A549 (cell line): ENCODE results near the gene OR1S1. TPM values are rescaled to one million over a fixed set of nuclear protein-coding genes. Genes with fewer than 3 reads are reported as not detected.
"Not testable (repeated sequence)": the region's sequence is repeated elsewhere in the genome, so short reads cannot be mapped to it uniquely, and the experiment has no call there.

Source experiments
- ATAC-seq, 2 experiments: fragments of 200-7000 bp in 1 of 2; fragments of >200 bp in 1 of 2; cut with Nextera tagmentation in 1 of 2; cut with Tn5 transposase in 1 of 2; 3 replicates each; pipeline versions ENCODE4 v1.8.0 to v1.9.1; 2018 to 2020; ENCODE audit warnings: mild to moderate bottlenecking in 1 of 2, moderate library complexity in 1 of 2
- CTCF ChIA-PET: fragments of 300-600 bp; sonication (Branson Sonifier 250); formaldehyde crosslinking; extraction: SDS; loops from one replicate; lab custom pipeline; 2021; ENCODE audit warnings: antibody characterized with exemption, inconsistent platforms; lab: Yijun Ruan, JAX
- POLR2A ChIA-PET: fragments of 350-600 bp; formaldehyde crosslinking; extraction: SDS; loops from one replicate; lab custom pipeline; 2021; ENCODE audit warnings: antibody characterized with exemption, inconsistent platforms; lab: Yijun Ruan, JAX
- DNase-seq, 2 experiments: peaks; one replicate each; pipeline versions ENCODE4 v3.0.0 to v3.0.0-alpha.2; 2011 to 2016; ENCODE audit warnings: low read depth in 1 of 2, low spot score in 1 of 2
- FAIRE-seq: peaks from 2 replicates; lab custom pipeline; 2011; peaks lifted over from hg19 to GRCh38; lab: Jason Lieb, UNC
- H3K27ac ChIP-seq, 2 experiments: fragments of >200 bp; sonication (Bioruptor Twin); formaldehyde crosslinking; 3 replicates each; pipeline ENCODE4 v1.5.1; 2016 to 2017
- H3K4me1 ChIP-seq: fragments of >200 bp; sonication (Bioruptor Twin); formaldehyde crosslinking; 3 replicates; pipeline ENCODE4 v1.6.1; 2016
- H3K4me2 ChIP-seq: fragments of >200 bp; sonication (Bioruptor Twin); formaldehyde crosslinking; 3 replicates; pipeline ENCODE4 v1.6.1; 2016
- H3K4me3 ChIP-seq: fragments of >200 bp; sonication (Bioruptor Twin); formaldehyde crosslinking; 3 replicates; pipeline ENCODE4 v1.5.1; 2016
- H3K9me3 ChIP-seq: fragments of >200 bp; sonication (Bioruptor Twin); formaldehyde crosslinking; 3 replicates; pipeline ENCODE4 v1.6.1; 2016
- CBX2 ChIP-seq: fragments of 200-600 bp; sonication (generic); IDR thresholded peaks from 2 replicates; pipeline ENCODE4 v1.6.1; 2016; ENCODE audit warnings: low read depth, mild to moderate bottlenecking, borderline replicate concordance
- CBX8 ChIP-seq: fragments of 200-600 bp; sonication (generic); IDR thresholded peaks from 2 replicates; pipeline ENCODE4 v1.6.1; 2016
- EHMT2 ChIP-seq: fragments of 200-600 bp; sonication (generic); IDR thresholded peaks from 2 replicates; pipeline ENCODE4 v1.6.1; 2016; ENCODE audit warnings: antibody characterized with exemption, low read depth, mild to moderate bottlenecking, moderate library complexity
- FOSL2 ChIP-seq, 2 experiments: fragments of 450-650 bp in 1 of 2; fragments of >200 bp in 1 of 2; sonication (Bioruptor Twin) in 1 of 2; formaldehyde crosslinking; IDR thresholded peaks; 2 replicates each; pipeline versions ENCODE4 v1.5.0 to v1.6.1; 2016 to 2020; ENCODE audit warnings: mild to moderate bottlenecking in 1 of 2, moderate library complexity in 1 of 2
- HDAC2 ChIP-seq: fragments of 200-600 bp; sonication (generic); IDR thresholded peaks from 2 replicates; pipeline ENCODE4 v1.6.1; 2016
- JUN ChIP-seq, 2 experiments: fragments of >200 bp; sonication (Bioruptor Twin); formaldehyde crosslinking; IDR thresholded peaks; 2 replicates in 1 of 2; 3 replicates in 1 of 2; pipeline ENCODE4 v1.6.1; 2016 to 2017
- JUNB ChIP-seq: fragments of >200 bp; sonication (Bioruptor Twin); formaldehyde crosslinking; IDR thresholded peaks from 2 replicates; pipeline ENCODE4 v1.6.1; 2016
- MAFK ChIP-seq: fragments of 450-650 bp; IDR thresholded peaks from 2 replicates; pipeline ENCODE4 v1.6.1; 2014; ENCODE audit not compliant: partially characterized antibody
- MAZ ChIP-seq: fragments of 150-350 bp; IDR thresholded peaks from 2 replicates; pipeline ENCODE4 v1.6.1; 2014; ENCODE audit warnings: antibody characterized with exemption, low read depth, low read length, borderline replicate concordance
- MYC ChIP-seq: IDR thresholded peaks from 2 replicates; pipeline ENCODE4 v1.6.1; 2012; ENCODE audit warnings: mild to moderate bottlenecking, inconsistent platforms, low read length, improper control_type of control experiment, borderline replicate concordance
- NFE2L2 ChIP-seq: fragments of 150-350 bp; conservative IDR thresholded peaks from 2 replicates; pipeline ENCODE4 v1.6.1; 2014; ENCODE audit warnings: low read length
- NPAS2 ChIP-seq: fragments of 250-450 bp; sonication (Bioruptor Pico); IDR thresholded peaks from 2 replicates; pipeline ENCODE4 v1.8.0; 2022; ENCODE audit warnings: mild to moderate bottlenecking, moderate library complexity, borderline replicate concordance
- NR3C1 ChIP-seq: fragments of >200 bp; sonication (Bioruptor Twin); formaldehyde crosslinking; IDR thresholded peaks from 3 replicates; pipeline ENCODE4 v1.6.1; 2017
- POLR2A ChIP-seq: IDR thresholded peaks from 2 replicates; pipeline ENCODE4 v1.6.1; 2012; ENCODE audit warnings: mild to moderate bottlenecking, low read length
- POLR2AphosphoS2 ChIP-seq: conservative IDR thresholded peaks from 2 replicates; pipeline ENCODE4 v1.6.1; 2012; ENCODE audit warnings: low read length, improper control_type of control experiment, inconsistent platforms
- RARB ChIP-seq: fragments of 250-450 bp; sonication (Bioruptor Pico); IDR thresholded peaks from 2 replicates; pipeline ENCODE4 v1.8.0; 2021; ENCODE audit warnings: mild to moderate bottlenecking, moderate library complexity
- RCOR1 ChIP-seq: fragments of 150-350 bp; IDR thresholded peaks from 2 replicates; pipeline ENCODE4 v1.6.1; 2014; ENCODE audit warnings: antibody characterized with exemption, low read length, low read depth
- RFX5 ChIP-seq: fragments of 450-650 bp; IDR thresholded peaks from 2 replicates; pipeline ENCODE4 v1.7.1; 2014; ENCODE audit warnings: antibody characterized with exemption, mild to moderate bottlenecking, moderate library complexity
- SMC3 ChIP-seq: fragments of >200 bp; sonication (Bioruptor Twin); formaldehyde crosslinking; IDR thresholded peaks from 3 replicates; pipeline ENCODE4 v1.6.1; 2018; ENCODE audit warnings: inconsistent platforms
- SREBF2 ChIP-seq: fragments of 450-650 bp; IDR thresholded peaks from 2 replicates; pipeline ENCODE4 v1.6.1; 2014; ENCODE audit warnings: mild to moderate bottlenecking, moderate library complexity
- TFCP2L1 ChIP-seq: fragments of 250-450 bp; sonication (Bioruptor Pico); IDR thresholded peaks from 2 replicates; pipeline ENCODE4 v1.5.0; 2021; ENCODE audit warnings: mild to moderate bottlenecking
- WGBS: methylation state at CpG from one replicate; pipeline ENCODE4 v1.1.6; 2017; ENCODE audit errors: missing lambda C conversion rate; 5-methylcytosine and 5-hydroxymethylcytosine counted together
- polyA minus RNA-seq: library from RNA; depleted of rRNA, polyadenylated mRNA; stranded (reverse); fragments of >200 nt; gene quantifications from 2 replicates; pipeline ENCODE4 v1.2.3, GENCODE V29; 2011; rRNA and poly(A)+ RNA removed
- polyA plus RNA-seq, 4 experiments: library from polyadenylated mRNA; depleted of rRNA in 3 of 4; stranded (reverse); fragments of >200 nt; fragmentation: RNase III in 1 of 4; extraction: RNeasy Plus Mini Kit Qiagen cat#74134 plus additional on column Dnase treatment in 1 of 4; gene quantifications; 2 replicates in 3 of 4; 3 replicates in 1 of 4; pipeline ENCODE4 v1.2.3, GENCODE V29; 2011 to 2017
- TF ChIP-seq, protein P1 (sequence below): IDR thresholded peaks from 2 replicates; pipeline ENCODE4 v1.6.1; 2012
- TF ChIP-seq, protein P2 (sequence below): fragments of >200 bp; sonication (Bioruptor Twin); formaldehyde crosslinking; IDR thresholded peaks from 2 replicates; pipeline ENCODE4 v1.6.1; 2016
- TF ChIP-seq, protein P3 (sequence below): fragments of 200-600 bp; sonication (generic); IDR thresholded peaks from 2 replicates; pipeline ENCODE4 v1.6.1; 2016; ENCODE audit warnings: antibody characterized with exemption, mild to moderate bottlenecking, moderate library complexity
- TF ChIP-seq, protein P4 (sequence below): fragments of 150-350 bp; IDR thresholded peaks from 2 replicates; pipeline ENCODE4 v1.6.1; 2014; ENCODE audit warnings: low read depth, mild to moderate bottlenecking, low read length
- TF ChIP-seq, protein P5 (sequence below): fragments of 450-650 bp; IDR thresholded peaks from 2 replicates; pipeline ENCODE4 v1.6.1; 2014; ENCODE audit warnings: antibody characterized with exemption

Gene OR1S1
- not detected in 2 replicates for polyA plus RNA-seq (2011; rRNA removed)
- not detected in 2 replicates for polyA plus RNA-seq (2012; cell fraction: cytosol; rRNA removed)
- polyA plus RNA-seq (2012; cell fraction: nucleus; rRNA removed) = not detected in 2 replicates
- not detected in 3 replicates for polyA plus RNA-seq (2017; fragmentation: RNase III; extraction: RNeasy Plus Mini Kit Qiagen cat#74134 plus additional on column Dnase treatment)
- not detected in 2 replicates for polyA minus RNA-seq

DNA sequence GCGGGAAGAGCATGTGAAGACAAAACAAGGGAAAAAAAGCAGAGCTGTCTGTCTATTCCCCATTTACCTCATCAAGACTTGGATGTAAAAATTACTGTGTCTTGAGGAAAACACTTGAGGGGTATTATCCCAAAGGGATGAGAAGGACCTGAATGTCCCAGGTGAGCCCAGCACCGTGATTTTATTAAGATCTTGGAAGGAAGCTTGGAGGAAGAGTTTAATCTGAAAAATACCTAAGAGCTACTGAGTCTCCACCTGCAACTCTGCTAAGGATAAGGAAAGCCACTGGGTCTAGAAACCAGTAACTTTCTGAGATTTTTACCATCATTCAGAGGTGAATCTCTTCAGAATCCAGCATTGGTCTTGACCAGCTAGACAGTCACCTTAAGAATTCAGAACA lies at the start of gene OR1S1:
Gene OR1S1 (plus strand): TSS at position 301 of the 400 bp plus-strand sequence.
- CTCF ChIA-PET, FAIRE-seq: not testable (repeated sequence)
- WGBS = 4% methylated on average over 2 of the region's 2 CpGs

DNA sequence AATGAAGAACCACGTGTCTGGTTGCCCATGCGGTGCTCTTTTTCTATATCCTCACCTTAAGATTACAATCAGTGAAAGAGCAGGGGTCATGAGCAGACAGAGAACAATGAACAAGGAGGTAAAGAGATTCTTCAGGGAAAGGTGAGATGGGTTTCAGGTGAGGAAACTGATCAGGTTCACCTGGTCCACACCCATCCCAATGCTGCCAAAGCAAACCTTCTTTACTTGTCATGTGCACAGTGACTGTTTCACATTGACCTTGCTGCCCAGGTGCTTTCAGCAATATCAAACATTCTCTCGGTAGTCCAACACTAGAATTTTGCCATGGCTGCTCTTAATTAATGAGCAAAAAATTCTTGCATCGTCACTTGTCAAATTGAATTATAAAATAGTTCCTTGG lies 48.1 kb upstream of the OR1S1 start:
- TF ChIP-seq CBX8 = no peak
- TF ChIP-seq RFX5 = no peak
- no peak for TF ChIP-seq POLR2AphosphoS2
- TF ChIP-seq, protein P1, sequence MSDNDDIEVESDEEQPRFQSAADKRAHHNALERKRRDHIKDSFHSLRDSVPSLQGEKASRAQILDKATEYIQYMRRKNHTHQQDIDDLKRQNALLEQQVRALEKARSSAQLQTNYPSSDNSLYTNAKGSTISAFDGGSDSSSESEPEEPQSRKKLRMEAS = no peak
- TF ChIP-seq MYC = no peak
- no peak for TF ChIP-seq POLR2A
- no peak for TF ChIP-seq NPAS2 (CRISPR knock-in tag)
- no peak for TF ChIP-seq JUNB
- TF ChIP-seq RARB (CRISPR knock-in tag) = no peak
- no peak for TF ChIP-seq NFE2L2
- TF ChIP-seq MAFK = no peak
- no peak for TF ChIP-seq TFCP2L1 (CRISPR knock-in tag)
- no peak for TF ChIP-seq SMC3
- TF ChIP-seq SREBF2 = no peak
- TF ChIP-seq FOSL2 (IDR thresholded peaks at IDR 0.05) = no peak
- TF ChIP-seq FOSL2 (CRISPR knock-in tag; IDR thresholded peaks at IDR 0.05) = no peak
- no peak for TF ChIP-seq HDAC2
- TF ChIP-seq NR3C1 = no peak
- TF ChIP-seq CBX2 = no peak
- ATAC-seq (no peak), FAIRE-seq (no peak), DNase-seq (no peak)
- POLR2A ChIA-PET = no interaction called here
- H3K4me1 ChIP-seq = no peaks in the 10 kb centered on the region
- no peak overlapping the region for H3K4me3 ChIP-seq
- H3K9me3 ChIP-seq = no peaks in the 10 kb centered on the region
- CTCF ChIA-PET = no interaction called here
- no peak overlapping the region for H3K4me2 ChIP-seq
- H3K27ac ChIP-seq = no peak overlapping the region
- WGBS = 27% methylated on average over 4 of the region's 4 CpGs

More for the DNA sequence above, at the start of gene OR1S1:
- H3K4me2 ChIP-seq, H3K27ac ChIP-seq, POLR2A ChIA-PET, DNase-seq, H3K4me3 ChIP-seq, ATAC-seq, H3K9me3 ChIP-seq, H3K4me1 ChIP-seq: not testable (repeated sequence)

DNA sequence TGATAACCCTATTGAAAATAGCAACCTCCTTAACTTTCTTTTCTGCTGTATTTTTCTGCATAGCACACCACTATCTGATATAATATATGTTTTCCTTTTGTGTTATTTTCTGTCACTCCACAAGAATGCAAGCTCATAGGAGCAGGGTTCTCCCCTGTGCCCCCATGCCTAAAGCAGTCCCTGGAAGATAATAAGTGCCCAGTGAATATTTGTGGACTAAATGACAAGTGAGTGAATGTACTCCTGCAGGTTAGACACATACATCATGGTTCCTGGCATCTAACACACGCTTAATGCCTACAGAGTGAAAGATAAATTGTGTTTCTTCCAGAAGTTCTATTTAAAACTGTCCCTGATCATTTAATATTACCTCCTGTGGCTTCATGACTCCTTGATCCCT lies 47.5 kb upstream of the OR1S1 start:
- H3K4me1 ChIP-seq = no peaks in the 10 kb centered on the region
- CTCF ChIA-PET = no interaction called here
- POLR2A ChIA-PET = no interaction called here
- FAIRE-seq (no peak), DNase-seq (no peak), ATAC-seq (no peak)
- H3K4me2 ChIP-seq = no peak overlapping the region
- no peak overlapping the region for H3K27ac ChIP-seq
- no peak for TF ChIP-seq CBX2
- WGBS = 4% methylated on average over 1 of the region's 1 CpG
- no peak overlapping the region for H3K4me3 ChIP-seq
- no peaks in the 10 kb centered on the region for H3K9me3 ChIP-seq

DNA sequence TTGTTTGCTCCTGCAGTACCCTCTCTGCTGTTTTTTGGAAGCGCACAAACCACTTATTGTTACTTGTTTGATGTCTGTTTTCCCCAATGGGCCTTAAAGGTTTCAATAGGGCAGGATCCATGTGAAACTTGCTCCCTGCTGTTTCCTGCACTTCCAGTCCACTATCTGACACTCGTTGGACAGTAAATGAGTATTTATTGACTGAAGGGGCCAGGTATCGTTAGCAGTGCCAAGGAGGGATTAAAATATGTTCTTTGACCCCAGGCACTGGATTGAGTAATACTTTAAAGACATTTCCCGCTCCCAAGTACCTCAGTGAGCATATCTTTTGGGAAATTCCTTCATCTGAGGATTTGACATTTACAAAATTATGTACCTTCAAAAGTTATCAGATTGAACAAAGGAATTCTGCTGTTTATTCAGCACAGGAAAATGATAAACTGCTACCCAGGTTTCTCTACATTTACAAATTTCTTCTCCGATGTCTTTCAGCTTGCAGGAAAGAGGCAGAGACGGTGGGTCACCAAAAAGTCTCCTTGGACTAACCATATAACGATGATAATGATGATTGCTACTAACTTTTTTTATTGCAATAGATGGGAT lies 46.9 kb upstream of the OR1S1 start:
- Histone ChIP-seq H3K9me3 (no peaks in the 10 kb centered on the region), H3K4me1 (no peaks in the 10 kb centered on the region), H3K4me3 (no peak overlapping the region), H3K4me2 (no peak overlapping the region), H3K27ac (no peak overlapping the region)
- POLR2A ChIA-PET = no interaction called here
- no peak for DNase-seq
- FAIRE-seq = no peak
- WGBS = 10% methylated on average over 7 of the region's 7 CpGs
- CTCF ChIA-PET = no interaction called here
- no peak for ATAC-seq
- no peak for TF ChIP-seq JUN (IDR thresholded peaks at IDR 0.05)
- no peak for TF ChIP-seq EHMT2
- TF ChIP-seq, protein P2, sequence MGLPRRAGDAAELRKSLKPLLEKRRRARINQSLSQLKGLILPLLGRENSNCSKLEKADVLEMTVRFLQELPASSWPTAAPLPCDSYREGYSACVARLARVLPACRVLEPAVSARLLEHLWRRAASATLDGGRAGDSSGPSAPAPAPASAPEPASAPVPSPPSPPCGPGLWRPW = no peak
- TF ChIP-seq, protein P3, sequence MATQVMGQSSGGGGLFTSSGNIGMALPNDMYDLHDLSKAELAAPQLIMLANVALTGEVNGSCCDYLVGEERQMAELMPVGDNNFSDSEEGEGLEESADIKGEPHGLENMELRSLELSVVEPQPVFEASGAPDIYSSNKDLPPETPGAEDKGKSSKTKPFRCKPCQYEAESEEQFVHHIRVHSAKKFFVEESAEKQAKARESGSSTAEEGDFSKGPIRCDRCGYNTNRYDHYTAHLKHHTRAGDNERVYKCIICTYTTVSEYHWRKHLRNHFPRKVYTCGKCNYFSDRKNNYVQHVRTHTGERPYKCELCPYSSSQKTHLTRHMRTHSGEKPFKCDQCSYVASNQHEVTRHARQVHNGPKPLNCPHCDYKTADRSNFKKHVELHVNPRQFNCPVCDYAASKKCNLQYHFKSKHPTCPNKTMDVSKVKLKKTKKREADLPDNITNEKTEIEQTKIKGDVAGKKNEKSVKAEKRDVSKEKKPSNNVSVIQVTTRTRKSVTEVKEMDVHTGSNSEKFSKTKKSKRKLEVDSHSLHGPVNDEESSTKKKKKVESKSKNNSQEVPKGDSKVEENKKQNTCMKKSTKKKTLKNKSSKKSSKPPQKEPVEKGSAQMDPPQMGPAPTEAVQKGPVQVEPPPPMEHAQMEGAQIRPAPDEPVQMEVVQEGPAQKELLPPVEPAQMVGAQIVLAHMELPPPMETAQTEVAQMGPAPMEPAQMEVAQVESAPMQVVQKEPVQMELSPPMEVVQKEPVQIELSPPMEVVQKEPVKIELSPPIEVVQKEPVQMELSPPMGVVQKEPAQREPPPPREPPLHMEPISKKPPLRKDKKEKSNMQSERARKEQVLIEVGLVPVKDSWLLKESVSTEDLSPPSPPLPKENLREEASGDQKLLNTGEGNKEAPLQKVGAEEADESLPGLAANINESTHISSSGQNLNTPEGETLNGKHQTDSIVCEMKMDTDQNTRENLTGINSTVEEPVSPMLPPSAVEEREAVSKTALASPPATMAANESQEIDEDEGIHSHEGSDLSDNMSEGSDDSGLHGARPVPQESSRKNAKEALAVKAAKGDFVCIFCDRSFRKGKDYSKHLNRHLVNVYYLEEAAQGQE = no peak
- TF ChIP-seq, protein P4, sequence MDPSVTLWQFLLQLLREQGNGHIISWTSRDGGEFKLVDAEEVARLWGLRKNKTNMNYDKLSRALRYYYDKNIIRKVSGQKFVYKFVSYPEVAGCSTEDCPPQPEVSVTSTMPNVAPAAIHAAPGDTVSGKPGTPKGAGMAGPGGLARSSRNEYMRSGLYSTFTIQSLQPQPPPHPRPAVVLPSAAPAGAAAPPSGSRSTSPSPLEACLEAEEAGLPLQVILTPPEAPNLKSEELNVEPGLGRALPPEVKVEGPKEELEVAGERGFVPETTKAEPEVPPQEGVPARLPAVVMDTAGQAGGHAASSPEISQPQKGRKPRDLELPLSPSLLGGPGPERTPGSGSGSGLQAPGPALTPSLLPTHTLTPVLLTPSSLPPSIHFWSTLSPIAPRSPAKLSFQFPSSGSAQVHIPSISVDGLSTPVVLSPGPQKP = no peak
- TF ChIP-seq, protein P5, sequence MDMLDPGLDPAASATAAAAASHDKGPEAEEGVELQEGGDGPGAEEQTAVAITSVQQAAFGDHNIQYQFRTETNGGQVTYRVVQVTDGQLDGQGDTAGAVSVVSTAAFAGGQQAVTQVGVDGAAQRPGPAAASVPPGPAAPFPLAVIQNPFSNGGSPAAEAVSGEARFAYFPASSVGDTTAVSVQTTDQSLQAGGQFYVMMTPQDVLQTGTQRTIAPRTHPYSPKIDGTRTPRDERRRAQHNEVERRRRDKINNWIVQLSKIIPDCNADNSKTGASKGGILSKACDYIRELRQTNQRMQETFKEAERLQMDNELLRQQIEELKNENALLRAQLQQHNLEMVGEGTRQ = no peak
- TF ChIP-seq MAZ = no peak
- TF ChIP-seq RCOR1 = no peak
- TF ChIP-seq, protein P1 = no peak
